Type B pancreatic cell (in vitro differentiated cells): ENCODE results near the gene ZNF226. TPM values are rescaled to one million over a fixed set of nuclear protein-coding genes. Genes with fewer than 3 reads are reported as not detected.
"Not testable (repeated sequence)": the region's sequence is repeated elsewhere in the genome, so short reads cannot be mapped to it uniquely, and the experiment has no call there.

Experiments used
- DNase-seq: peaks from one replicate; pipeline ENCODE4 v3.0.0; 2021; ENCODE audit warnings: mixed read lengths; ENCODE audit not compliant: unreplicated experiment; ENCODE audit errors: extremely low spot score
- H3K27ac Mint-ChIP-seq: 2 replicates; pipeline ENCODE4 v1.8.0; 2021; ENCODE audit warnings: mild to moderate bottlenecking, mixed read lengths
- H3K27me3 Mint-ChIP-seq: 2 replicates; pipeline ENCODE4 v1.8.0; 2021; ENCODE audit warnings: mixed read lengths
- H3K36me3 Mint-ChIP-seq: 2 replicates; pipeline ENCODE4 v1.8.0; 2021; ENCODE audit warnings: mixed read lengths
- H3K4me1 Mint-ChIP-seq: one replicate; pipeline ENCODE4 v1.8.0; 2021; ENCODE audit warnings: mixed read lengths; ENCODE audit not compliant: unreplicated experiment
- H3K4me3 Mint-ChIP-seq: 2 replicates; pipeline ENCODE4 v1.8.0; 2021; ENCODE audit warnings: mild to moderate bottlenecking, mixed read lengths
- H3K9me3 Mint-ChIP-seq: 2 replicates; pipeline ENCODE4 v1.8.0; 2021; ENCODE audit warnings: mixed read lengths
- total RNA-seq: library from RNA; stranded (reverse); gene quantifications from 2 replicates; pipeline ENCODE4 v1.2.1, GENCODE V29; 2021; ENCODE audit warnings: low replicate concordance
- TF ChIP-seq, protein P1 (sequence below): fragments of 200-600 bp; sonication (generic); conservative IDR thresholded peaks from 2 replicates; pipeline ENCODE4 v1.5.0; 2021; ENCODE audit warnings: antibody characterized with exemption, mild to moderate bottlenecking

Gene ZNF226
- total RNA-seq, 1 donor from 2014 or later = 28.8 TPM

DNA sequence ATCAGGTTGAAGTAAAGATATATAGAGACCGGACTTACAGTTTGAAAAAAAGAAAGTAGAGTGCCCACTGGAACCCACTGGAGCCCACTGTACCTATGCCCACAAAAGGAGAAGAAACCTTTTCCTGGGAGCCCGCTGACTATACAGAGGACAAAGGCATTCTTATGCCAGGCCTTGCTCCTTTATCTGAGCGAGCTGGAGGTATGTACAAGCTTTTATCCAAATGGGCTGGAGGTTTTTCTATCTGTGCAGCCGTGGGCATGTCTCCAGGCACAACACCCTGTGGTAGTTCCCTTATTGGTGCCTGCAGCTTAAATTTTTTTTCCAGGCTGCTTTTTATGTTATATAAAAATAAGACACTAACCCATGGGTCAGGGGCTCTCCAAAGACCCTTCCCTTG, 15.1 kb upstream of the ZNF226 start:
- Mint-ChIP-seq H3K27me3 (no peaks in the 10 kb centered on the region), H3K27ac (no peak overlapping the region), H3K4me1 (no peaks in the 10 kb centered on the region), H3K9me3 (peaks cover 4% of the 10 kb centered on the region), H3K4me3 (no peak overlapping the region), H3K36me3 (peaks cover 52% of the 10 kb centered on the region)
- TF ChIP-seq, protein P1, sequence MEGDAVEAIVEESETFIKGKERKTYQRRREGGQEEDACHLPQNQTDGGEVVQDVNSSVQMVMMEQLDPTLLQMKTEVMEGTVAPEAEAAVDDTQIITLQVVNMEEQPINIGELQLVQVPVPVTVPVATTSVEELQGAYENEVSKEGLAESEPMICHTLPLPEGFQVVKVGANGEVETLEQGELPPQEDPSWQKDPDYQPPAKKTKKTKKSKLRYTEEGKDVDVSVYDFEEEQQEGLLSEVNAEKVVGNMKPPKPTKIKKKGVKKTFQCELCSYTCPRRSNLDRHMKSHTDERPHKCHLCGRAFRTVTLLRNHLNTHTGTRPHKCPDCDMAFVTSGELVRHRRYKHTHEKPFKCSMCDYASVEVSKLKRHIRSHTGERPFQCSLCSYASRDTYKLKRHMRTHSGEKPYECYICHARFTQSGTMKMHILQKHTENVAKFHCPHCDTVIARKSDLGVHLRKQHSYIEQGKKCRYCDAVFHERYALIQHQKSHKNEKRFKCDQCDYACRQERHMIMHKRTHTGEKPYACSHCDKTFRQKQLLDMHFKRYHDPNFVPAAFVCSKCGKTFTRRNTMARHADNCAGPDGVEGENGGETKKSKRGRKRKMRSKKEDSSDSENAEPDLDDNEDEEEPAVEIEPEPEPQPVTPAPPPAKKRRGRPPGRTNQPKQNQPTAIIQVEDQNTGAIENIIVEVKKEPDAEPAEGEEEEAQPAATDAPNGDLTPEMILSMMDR = no peak
- no peak for DNase-seq

- DNase-seq = no peak
- Mint-ChIP-seq H3K36me3 (peaks cover 50% of the 10 kb centered on the region), H3K27ac (no peak overlapping the region), H3K27me3 (no peaks in the 10 kb centered on the region), H3K4me3 (no peak overlapping the region), H3K9me3 (peaks cover 11% of the 10 kb centered on the region), H3K4me1 (no peaks in the 10 kb centered on the region)
- TF ChIP-seq, protein P1 = no peak
Observed at GRCh38 chr19:44151491-44151890, 13.4 kb upstream of the ZNF226 start.

GRCh38 chr19:44156475-44156874, 8.4 kb upstream of the ZNF226 start:
- no peak for DNase-seq
- Mint-ChIP-seq H3K4me3 (no peak overlapping the region), H3K4me1 (no peaks in the 10 kb centered on the region), H3K27ac (no peak overlapping the region), H3K36me3 (peaks cover 47% of the 10 kb centered on the region), H3K27me3 (no peaks in the 10 kb centered on the region), H3K9me3 (peaks cover 27% of the 10 kb centered on the region)
- TF ChIP-seq, protein P1 = no peak

GRCh38 chr19:44163789-44164188, 1.1 kb upstream of the ZNF226 start:
- H3K4me1 Mint-ChIP-seq = peaks cover 25% of the 10 kb centered on the region
- no peak overlapping the region for H3K27ac Mint-ChIP-seq
- H3K4me3 Mint-ChIP-seq = no peak overlapping the region
- H3K36me3 Mint-ChIP-seq = peaks cover 31% of the 10 kb centered on the region
- no peaks in the 10 kb centered on the region for H3K27me3 Mint-ChIP-seq
- DNase-seq = no peak
- TF ChIP-seq, protein P1 = no peak
- H3K9me3 Mint-ChIP-seq = peaks cover 12% of the 10 kb centered on the region

DNA sequence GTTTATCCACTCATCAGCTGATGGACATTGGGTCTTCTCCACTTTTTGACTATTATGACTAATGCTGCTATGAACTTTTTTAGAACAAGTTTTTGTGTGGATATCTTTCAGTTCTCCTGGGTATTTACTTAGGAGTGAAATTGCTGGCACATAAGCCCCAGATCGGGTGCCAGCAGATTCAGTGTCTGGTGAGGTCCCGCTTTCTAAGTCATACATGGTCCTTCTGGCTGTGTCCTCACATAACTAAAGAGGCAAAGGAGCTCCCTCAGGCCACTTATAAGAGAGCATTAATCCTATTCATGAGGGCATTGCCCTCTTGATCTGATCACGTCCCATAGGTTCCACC, 600 bp upstream of the ZNF226 start:
- Mint-ChIP-seq H3K4me3 (peak overlapping the region; percentile 99), H3K36me3 (peaks cover 33% of the 10 kb centered on the region), H3K27me3 (no peaks in the 10 kb centered on the region), H3K4me1 (peaks cover 25% of the 10 kb centered on the region), H3K27ac (peak overlapping the region; percentile 96), H3K9me3 (peaks cover 12% of the 10 kb centered on the region)
- TF ChIP-seq, protein P1 = no peak
- no peak for DNase-seq

GRCh38 chr19:44170660-44171059, 5.8 kb downstream of the ZNF226 start:
- DNase-seq, H3K27ac Mint-ChIP-seq, H3K27me3 Mint-ChIP-seq, H3K9me3 Mint-ChIP-seq, H3K4me3 Mint-ChIP-seq: not testable (repeated sequence)
- Mint-ChIP-seq H3K4me1 (peaks cover 16% of the 10 kb centered on the region), H3K36me3 (peaks cover 77% of the 10 kb centered on the region)
